GM12878 (cell line): Measurements from ENCODE around the gene PHACTR1. TPM values are rescaled to one million over a fixed set of nuclear protein-coding genes. Genes with fewer than 3 reads are reported as not detected.
"Not testable (repeated sequence)": the region's sequence is repeated elsewhere in the genome, so short reads cannot be mapped to it uniquely, and the experiment has no call there.

Experiments
- ATAC-seq: fragments of 200-7000 bp; cut with Tn5 transposase; 3 replicates; pipeline ENCODE4 v1.9.1; 2020; ENCODE audit warnings: mild to moderate bottlenecking, moderate library complexity
- BruUV-seq: library from RNA; stranded (reverse); fragments of 400-500 nt; replicated peaks from 2 replicates; lab custom pipeline; 2021; lab: Mats Ljungman, UMichigan
- CTCF ChIA-PET: fragments of 300-600 bp; sonication (Branson Sonifier 250); formaldehyde crosslinking; extraction: SDS; loops from one replicate; lab custom pipeline; 2021; ENCODE audit warnings: inconsistent platforms; lab: Yijun Ruan, JAX
- POLR2A ChIA-PET: fragments of 350-600 bp; formaldehyde crosslinking; extraction: SDS; loops from one replicate; lab custom pipeline; 2021; ENCODE audit warnings: inconsistent platforms; lab: Charles Lee
- RAD21 ChIA-PET: fragments of 300-600 bp; sonication (Branson Sonifier 250); formaldehyde crosslinking; loops from one replicate; lab custom pipeline; 2023; ENCODE audit warnings: antibody characterized with exemption; ENCODE audit not compliant: unreplicated experiment; lab: Charles Lee
- SMC1A ChIA-PET: fragments of 300-600 bp; sonication (Branson Sonifier 250); formaldehyde crosslinking; loops from one replicate; lab custom pipeline; 2023; ENCODE audit not compliant: unreplicated experiment, uncharacterized antibody; lab: Charles Lee
- DNase-seq: peaks from one replicate; pipeline ENCODE4 v3.0.0-alpha.2; 2011; ENCODE audit warnings: low read depth, low spot score
- FAIRE-seq: peaks from 3 replicates; lab custom pipeline; 2011; peaks lifted over from hg19 to GRCh38; lab: Jason Lieb, UNC
- H2AFZ ChIP-seq: 2 replicates; pipeline ENCODE4 v1.6.0; 2011; ENCODE audit warnings: low read depth, low read length, control low read depth; ENCODE audit not compliant: control insufficient read depth
- H3K27ac ChIP-seq: 2 replicates; pipeline ENCODE4 v1.5.1; 2011; ENCODE audit warnings: control low read depth; ENCODE audit not compliant: control insufficient read depth, insufficient read depth
- H3K27me3 ChIP-seq, 2 experiments: replicated peaks in 1 of 2; 2 replicates each; pipeline versions ENCODE4 v1.6.0 to v1.6.1; 2011; ENCODE audit warnings: low read length in 1 of 2; ENCODE audit not compliant: control insufficient read depth in 2 of 2, insufficient read depth in 2 of 2
- H3K36me3 ChIP-seq, 2 experiments: 2 replicates each; pipeline ENCODE4 v1.5.1; 2011; ENCODE audit warnings: low read length in 1 of 2; ENCODE audit not compliant: control insufficient read depth in 2 of 2, insufficient read depth in 2 of 2
- H3K4me1 ChIP-seq: 2 replicates; pipeline ENCODE4 v1.6.1; 2011; ENCODE audit warnings: mild to moderate bottlenecking, low read length, moderate library complexity, mixed read lengths; ENCODE audit not compliant: control insufficient read depth, insufficient read depth
- H3K4me2 ChIP-seq: 2 replicates; pipeline ENCODE4 v1.6.0; 2011; ENCODE audit warnings: control low read depth; ENCODE audit not compliant: control insufficient read depth, insufficient read depth
- H3K4me3 ChIP-seq: fragments of 200-600 bp; sonication (generic); 2 replicates; pipeline ENCODE4 v1.5.1; 2016
- H3K79me2 ChIP-seq: 2 replicates; pipeline ENCODE4 v1.6.0; 2011; ENCODE audit warnings: low read length; ENCODE audit not compliant: control insufficient read depth, insufficient read depth
- H3K9ac ChIP-seq: 2 replicates; pipeline ENCODE4 v1.8.0; 2011; ENCODE audit warnings: low read length, control low read depth, mixed read lengths; ENCODE audit not compliant: control insufficient read depth, insufficient read depth
- H3K9me3 ChIP-seq: replicated peaks from 3 replicates; pipeline ENCODE4 v1.5.1; 2011; ENCODE audit warnings: mild to moderate bottlenecking, low read length; ENCODE audit not compliant: control insufficient read depth, insufficient read depth
- H4K20me1 ChIP-seq: 2 replicates; pipeline ENCODE4 v1.6.0; 2011; ENCODE audit not compliant: control insufficient read depth, insufficient read depth
- EED ChIP-seq: sonication (generic); IDR thresholded peaks from 2 replicates; pipeline ENCODE4 v1.6.1; 2016; ENCODE audit warnings: antibody characterized with exemption, low read depth
- HSF1 ChIP-seq: fragments of 150-350 bp; IDR thresholded peaks from 2 replicates; pipeline ENCODE4 v1.6.1; 2014; ENCODE audit warnings: mild to moderate bottlenecking, low read depth, low read length
- MAX ChIP-seq: IDR thresholded peaks from 2 replicates; pipeline ENCODE4 v1.6.1; 2012; ENCODE audit warnings: low read depth, low read length, improper control_type of control experiment
- PKNOX1 ChIP-seq: fragments of 450-650 bp; IDR thresholded peaks from 2 replicates; pipeline ENCODE4 v1.6.1; 2016; ENCODE audit warnings: mild to moderate bottlenecking
- PML ChIP-seq: IDR thresholded peaks from 2 replicates; pipeline ENCODE4 v1.6.1; 2012; ENCODE audit warnings: low read length, inconsistent platforms
- RUNX3 ChIP-seq: IDR thresholded peaks from 2 replicates; pipeline ENCODE4 v1.6.1; 2012; ENCODE audit warnings: low read length, inconsistent platforms
- ZNF207 ChIP-seq: fragments of 450-650 bp; IDR thresholded peaks from 2 replicates; pipeline ENCODE4 v1.6.1; 2014; ENCODE audit warnings: antibody characterized with exemption, mild to moderate bottlenecking, borderline replicate concordance
- WGBS: methylation state at CpG from one replicate; pipeline ENCODE4 v1.1.6; 2016; ENCODE audit warnings: low lambda C conversion rate; ENCODE audit not compliant: insufficient replicate concordance, insufficient coverage; ENCODE audit errors: missing lambda C conversion rate; 5-methylcytosine and 5-hydroxymethylcytosine counted together
- in situ Hi-C: fragments of 300-500 bp; cut with MboI; formaldehyde crosslinking; loops from 9 replicates; pipeline ENCODE4 v1.14.3; 2018; ENCODE audit warnings: mixed read lengths
- intact Hi-C: fragments of 100-400 bp; cut with micrococcal nuclease; formaldehyde crosslinking; loops from one replicate; pipeline ENCODE4 v1.14.2; 2022; ENCODE audit not compliant: unreplicated experiment
- polyA plus RNA-seq, 11 experiments: library from polyadenylated mRNA; depleted of rRNA in 4 of 11; unstranded in 6 of 11; stranded (reverse) in 5 of 11; fragments of >200 nt; fragmentation: Nextera tagmentation in 4 of 11; fragmentation: Illumina TruSeq in 1 of 11; extraction: Ambion mirVana in 4 of 11; extraction: Trizol in 1 of 11; gene quantifications; 1 replicate in 1 of 11; 2 replicates in 10 of 11; pipeline versions ENCODE4 v1.2.1 to v1.2.3, GENCODE V29; 2011 to 2016; ENCODE audit warnings: inconsistent platforms in 2 of 11, missing spikeins in 2 of 11, low read depth in 1 of 11
- total RNA-seq, 4 experiments: library from RNA; depleted of rRNA in 3 of 4; stranded (reverse); fragments of >200 nt in 3 of 4; fragmentation: Illumina TruSeq in 1 of 4; extraction: Trizol in 1 of 4; gene quantifications; 2 replicates each; pipeline versions ENCODE4 v1.2.1 to v1.2.3, GENCODE V29; 2013 to 2021

PHACTR1 gene
- total and polyA plus RNA-seq, 10 of the 15 experiments (the other 5 are each of a cell fraction or from before 2014, with no cell fraction given): 34.2 to 94.6 (median 62.3) TPM

GRCh38 chr6:13131935-13132661 lies 415.5 kb downstream of the PHACTR1 start (continued):
- no peak for TF ChIP-seq PML
- no peak for TF ChIP-seq PKNOX1

- ATAC-seq, H3K4me3 ChIP-seq, CTCF ChIA-PET, H3K4me2 ChIP-seq, SMC1A ChIA-PET, H3K9me3 ChIP-seq, BruUV-seq, H3K79me2 ChIP-seq, H3K36me3 ChIP-seq, H3K9ac ChIP-seq, RAD21 ChIA-PET, H3K4me1 ChIP-seq, FAIRE-seq, POLR2A ChIA-PET, H3K27ac ChIP-seq, in situ Hi-C loops, H2AFZ ChIP-seq, intact Hi-C loops, DNase-seq, H3K27me3 ChIP-seq, H4K20me1 ChIP-seq: not testable (repeated sequence)
- 91% methylated on average over 15 of the region's 32 CpGs for WGBS
Measured at GRCh38 chr6:13133894-13134293, 417.3 kb downstream of the PHACTR1 start.

GRCh38 chr6:13135152-13135551 lies 418.6 kb downstream of the PHACTR1 start:
- FAIRE-seq: no peak
- Histone ChIP-seq H3K27me3 (no peaks in the 10 kb centered on the region; a peak in 1 of 4 replicates), H3K9ac (no peak overlapping the region), H3K4me2 (no peak overlapping the region), H3K36me3 (no peaks in the 10 kb centered on the region), H3K9me3 (no peaks in the 10 kb centered on the region), H3K4me1 (no peaks in the 10 kb centered on the region), H3K27ac (no peak overlapping the region), H3K79me2 (no peaks in the 10 kb centered on the region)
- ChIA-PET POLR2A (interaction anchor here (0.6 kb wide), 1 partner anchor 155 kb away, joined by 3 read pairs; no protein-coding TSS in a partner anchor), CTCF (no interaction called here), RAD21 (no interaction called here), SMC1A (no interaction called here)
- 55% methylated on average over 10 of the region's 10 CpGs for WGBS
- in situ Hi-C loops: no loop called here
- intact Hi-C loops: no loop called here
- BruUV-seq: no TSS peak
- no peak for TF ChIP-seq EED
- no peak for TF ChIP-seq RUNX3
- TF ChIP-seq MAX: no peak
- TF ChIP-seq HSF1: no peak
- TF ChIP-seq ZNF207: no peak
- TF ChIP-seq, all 136 proteins: peak for 0
- H4K20me1 ChIP-seq: no peaks in the 10 kb centered on the region
- ATAC-seq (no peak), DNase-seq (no peak)
- H2AFZ ChIP-seq: no peak overlapping the region
- no peak overlapping the region for H3K4me3 ChIP-seq
